A673 (cell line): ENCODE data around the gene PAPPA. TPM values are rescaled to one million over a fixed set of nuclear protein-coding genes. Genes with fewer than 3 reads are reported as not detected.

Experiments
- BruUV-seq: library from RNA; stranded (reverse); fragments of 400-500 nt; replicated peaks from 2 replicates; lab custom pipeline; 2021; lab: Mats Ljungman, UMichigan
- CTCF ChIA-PET: fragments of 300-600 bp; sonication (Branson Sonifier 250); formaldehyde crosslinking; loops from one replicate; lab custom pipeline; 2022; ENCODE audit warnings: antibody characterized with exemption; lab: Charles Lee
- POLR2A ChIA-PET: fragments of 300-600 bp; sonication (Branson Sonifier 250); formaldehyde crosslinking; loops from one replicate; lab custom pipeline; 2022; ENCODE audit warnings: antibody characterized with exemption; ENCODE audit not compliant: low non-redundant PET; lab: Charles Lee
- DNase-seq: peaks from one replicate; pipeline ENCODE4 v3.0.0-alpha.2; 2015; ENCODE audit warnings: low spot score
- H3K27ac ChIP-seq: fragments of 200-600 bp; sonication (generic); 2 replicates; pipeline ENCODE4 v1.5.1; 2016; ENCODE audit warnings: mixed run types, low read depth, mild to moderate bottlenecking, mixed read lengths, antibody characterized with exemption, low read length; ENCODE audit not compliant: poor library complexity, severe bottlenecking
- H3K27me3 ChIP-seq: fragments of 200-600 bp; sonication (generic); replicated peaks from 2 replicates; pipeline ENCODE4 v1.6.1; 2017; ENCODE audit warnings: mixed run types, low read depth, mild to moderate bottlenecking, mixed read lengths, antibody characterized with exemption, low read length; ENCODE audit not compliant: insufficient read depth, poor library complexity
- H3K36me3 ChIP-seq: fragments of 200-600 bp; sonication (generic); 2 replicates; pipeline ENCODE4 v1.6.1; 2016; ENCODE audit warnings: mixed run types, mild to moderate bottlenecking, mixed read lengths, antibody characterized with exemption, low read length; ENCODE audit not compliant: insufficient read depth, poor library complexity, severe bottlenecking
- H3K4me1 ChIP-seq: fragments of 200-600 bp; sonication (generic); 2 replicates; pipeline ENCODE4 v1.6.1; 2017; ENCODE audit warnings: mixed run types, mild to moderate bottlenecking, mixed read lengths, antibody characterized with exemption, low read length; ENCODE audit not compliant: insufficient read depth, poor library complexity, severe bottlenecking
- H3K4me3 ChIP-seq: fragments of 200-600 bp; sonication (generic); 2 replicates; pipeline ENCODE4 v1.5.1; 2016; ENCODE audit warnings: low read depth, mixed run types, mild to moderate bottlenecking, mixed read lengths, low read length; ENCODE audit not compliant: poor library complexity, severe bottlenecking
- H3K9me3 ChIP-seq: fragments of 200-600 bp; sonication (generic); 2 replicates; pipeline ENCODE4 v1.6.1; 2016; ENCODE audit warnings: mixed run types, low read depth, mild to moderate bottlenecking, mixed read lengths, antibody characterized with exemption, low read length; ENCODE audit not compliant: poor library complexity, severe bottlenecking
- EZH2 ChIP-seq: fragments of 200-600 bp; sonication (generic); IDR thresholded peaks from 2 replicates; pipeline ENCODE4 v1.6.1; 2017; ENCODE audit warnings: borderline replicate concordance, low read depth, mild to moderate bottlenecking, mixed read lengths, antibody characterized with exemption, low read length; ENCODE audit not compliant: poor library complexity, severe bottlenecking
- intact Hi-C: fragments of 100-400 bp; cut with micrococcal nuclease; formaldehyde crosslinking; loops from one replicate; pipeline ENCODE4 v1.10.0; 2022; ENCODE audit not compliant: unreplicated experiment
- total RNA-seq: library from RNA; stranded (reverse); gene quantifications from 2 replicates; pipeline ENCODE4 v1.2.3, GENCODE V29; 2021
- TF ChIP-seq, protein P1 (sequence below): fragments of 300-800, 200-600 bp; sonication (generic); conservative IDR thresholded peaks from 2 replicates; pipeline ENCODE4 v1.5.1; 2017; ENCODE audit warnings: low read depth, mild to moderate bottlenecking, antibody characterized with exemption, low read length, moderate library complexity, mixed read lengths

Gene PAPPA
- total RNA-seq, 1 experiment from 2014 or later, result 47.4 TPM

DNA sequence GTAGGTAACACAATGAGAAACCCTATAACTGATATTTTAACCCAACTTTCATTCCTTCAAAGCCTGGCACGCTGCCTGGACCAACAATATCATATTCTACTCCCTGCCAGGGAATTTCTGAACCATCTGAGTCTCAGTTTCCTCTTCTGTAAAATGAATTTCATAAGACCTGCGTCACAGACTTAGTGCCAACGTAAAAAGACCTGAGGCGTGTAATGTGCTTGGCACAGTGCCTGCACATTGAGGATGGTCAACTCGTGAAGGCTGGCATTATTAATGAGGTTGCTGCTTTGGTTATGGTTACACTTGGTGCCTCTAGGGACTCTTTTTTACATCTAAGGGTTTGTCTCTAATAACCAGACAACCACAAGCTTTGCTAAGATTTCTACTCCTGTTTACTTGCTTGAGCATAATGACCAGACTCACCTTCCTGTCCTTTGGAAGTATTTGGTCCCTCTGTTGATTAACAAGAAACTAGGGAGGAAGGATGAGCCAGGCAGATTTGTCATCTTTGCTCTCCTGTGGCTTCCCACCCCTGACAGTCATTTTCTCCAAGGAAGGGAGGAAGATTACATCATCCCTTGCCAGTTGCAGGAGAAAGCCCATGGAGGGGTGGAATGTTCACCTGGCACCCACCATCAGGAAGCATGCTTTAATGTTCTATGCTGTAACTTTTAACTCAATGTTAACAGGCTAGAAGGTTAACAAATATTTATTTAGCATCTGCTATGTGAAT lies 79.0 kb downstream of the PAPPA start:
- no TSS peak for BruUV-seq
- H3K27me3 ChIP-seq, result no peaks in the 10 kb centered on the region
- H3K9me3 ChIP-seq, result no peaks in the 10 kb centered on the region
- H3K27ac ChIP-seq, result no peak overlapping the region
- POLR2A ChIA-PET, result no interaction called here
- intact Hi-C loops, result loop anchor here (5.0 kb wide), 1 partner anchor 75 kb away; no protein-coding TSS in a partner anchor
- TF ChIP-seq, protein P1, sequence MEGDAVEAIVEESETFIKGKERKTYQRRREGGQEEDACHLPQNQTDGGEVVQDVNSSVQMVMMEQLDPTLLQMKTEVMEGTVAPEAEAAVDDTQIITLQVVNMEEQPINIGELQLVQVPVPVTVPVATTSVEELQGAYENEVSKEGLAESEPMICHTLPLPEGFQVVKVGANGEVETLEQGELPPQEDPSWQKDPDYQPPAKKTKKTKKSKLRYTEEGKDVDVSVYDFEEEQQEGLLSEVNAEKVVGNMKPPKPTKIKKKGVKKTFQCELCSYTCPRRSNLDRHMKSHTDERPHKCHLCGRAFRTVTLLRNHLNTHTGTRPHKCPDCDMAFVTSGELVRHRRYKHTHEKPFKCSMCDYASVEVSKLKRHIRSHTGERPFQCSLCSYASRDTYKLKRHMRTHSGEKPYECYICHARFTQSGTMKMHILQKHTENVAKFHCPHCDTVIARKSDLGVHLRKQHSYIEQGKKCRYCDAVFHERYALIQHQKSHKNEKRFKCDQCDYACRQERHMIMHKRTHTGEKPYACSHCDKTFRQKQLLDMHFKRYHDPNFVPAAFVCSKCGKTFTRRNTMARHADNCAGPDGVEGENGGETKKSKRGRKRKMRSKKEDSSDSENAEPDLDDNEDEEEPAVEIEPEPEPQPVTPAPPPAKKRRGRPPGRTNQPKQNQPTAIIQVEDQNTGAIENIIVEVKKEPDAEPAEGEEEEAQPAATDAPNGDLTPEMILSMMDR, result no peak
- TF ChIP-seq EZH2, result no peak
- CTCF ChIA-PET, result no interaction called here
- DNase-seq, result peak; percentile 35
- peaks cover 33% of the 10 kb centered on the region for H3K4me1 ChIP-seq
- H3K36me3 ChIP-seq, result peaks cover 62% of the 10 kb centered on the region
- H3K4me3 ChIP-seq, result no peak overlapping the region

GRCh38 chr9:116233160-116233530 lies 79.6 kb downstream of the PAPPA start:
- TF ChIP-seq EZH2, result no peak
- TF ChIP-seq, protein P1, result no peak
- Histone ChIP-seq H3K9me3 (no peaks in the 10 kb centered on the region), H3K36me3 (peaks cover 57% of the 10 kb centered on the region), H3K27ac (no peak overlapping the region), H3K27me3 (no peaks in the 10 kb centered on the region), H3K4me3 (no peak overlapping the region), H3K4me1 (peaks cover 33% of the 10 kb centered on the region)
- BruUV-seq, result no TSS peak
- ChIA-PET POLR2A (no interaction called here), CTCF (no interaction called here)
- no peak for DNase-seq
- intact Hi-C loops, result loop anchor here (5.0 kb wide), 1 partner anchor 76 kb away; no protein-coding TSS in a partner anchor

DNA sequence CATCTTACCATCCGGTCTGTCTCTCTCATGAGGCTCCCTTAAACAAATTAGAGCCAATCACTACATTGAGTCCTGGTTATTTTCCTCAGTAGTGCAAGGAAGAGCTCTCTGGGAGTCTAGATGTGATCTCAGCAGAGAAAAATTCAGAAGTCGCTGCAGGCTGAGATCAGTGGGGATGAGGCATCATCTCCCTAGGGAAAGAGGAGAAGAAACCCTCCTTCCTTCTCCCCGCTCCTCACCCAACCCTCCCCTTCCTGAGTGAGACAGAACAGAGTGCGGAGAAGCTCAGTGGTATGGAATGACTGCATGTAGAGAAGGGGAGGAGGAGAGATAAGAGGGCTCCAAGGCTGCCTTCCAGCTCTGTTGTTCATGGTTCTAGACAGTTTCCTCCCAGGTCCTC lies 80.5 kb downstream of the PAPPA start:
- H3K27me3 ChIP-seq, result no peaks in the 10 kb centered on the region
- peak overlapping the region; percentile 53 for H3K27ac ChIP-seq
- no peak for TF ChIP-seq EZH2
- TF ChIP-seq, protein P1, result no peak
- BruUV-seq, result no TSS peak
- H3K9me3 ChIP-seq, result no peaks in the 10 kb centered on the region
- no peak overlapping the region for H3K4me3 ChIP-seq
- intact Hi-C loops, result loop anchor here (5.0 kb wide), 1 partner anchor 77 kb away; no protein-coding TSS in a partner anchor
- H3K4me1 ChIP-seq, result peaks cover 33% of the 10 kb centered on the region
- CTCF ChIA-PET, result no interaction called here
- POLR2A ChIA-PET, result interaction anchor here (0.5 kb wide), 1 partner anchor 78 kb away, joined by 5 read pairs; no protein-coding TSS in a partner anchor
- DNase-seq, result peak; percentile 95
- H3K36me3 ChIP-seq, result peaks cover 53% of the 10 kb centered on the region
